ENCODE data around the gene MIA3.

DNA sequence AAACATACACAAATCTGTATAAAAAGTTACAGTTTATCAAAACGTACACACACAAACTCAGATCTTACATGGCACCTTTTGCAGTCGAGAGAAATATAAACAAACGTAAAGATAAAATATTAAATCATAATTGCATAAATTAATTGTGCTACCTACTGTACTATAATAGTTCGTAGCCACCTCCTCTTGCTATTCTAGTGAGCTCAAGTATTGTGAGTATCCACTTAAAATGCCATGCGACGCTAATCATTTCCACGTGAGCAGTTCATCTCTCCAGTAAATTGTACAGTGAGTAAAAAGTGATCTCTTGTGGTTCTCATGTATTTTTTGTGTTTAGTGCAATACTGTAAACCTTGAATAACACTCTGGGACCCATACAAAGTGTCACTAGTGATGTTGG lies 6.3 kb downstream of the MIA3 start:
- TF ChIP-seq, protein P1, sequence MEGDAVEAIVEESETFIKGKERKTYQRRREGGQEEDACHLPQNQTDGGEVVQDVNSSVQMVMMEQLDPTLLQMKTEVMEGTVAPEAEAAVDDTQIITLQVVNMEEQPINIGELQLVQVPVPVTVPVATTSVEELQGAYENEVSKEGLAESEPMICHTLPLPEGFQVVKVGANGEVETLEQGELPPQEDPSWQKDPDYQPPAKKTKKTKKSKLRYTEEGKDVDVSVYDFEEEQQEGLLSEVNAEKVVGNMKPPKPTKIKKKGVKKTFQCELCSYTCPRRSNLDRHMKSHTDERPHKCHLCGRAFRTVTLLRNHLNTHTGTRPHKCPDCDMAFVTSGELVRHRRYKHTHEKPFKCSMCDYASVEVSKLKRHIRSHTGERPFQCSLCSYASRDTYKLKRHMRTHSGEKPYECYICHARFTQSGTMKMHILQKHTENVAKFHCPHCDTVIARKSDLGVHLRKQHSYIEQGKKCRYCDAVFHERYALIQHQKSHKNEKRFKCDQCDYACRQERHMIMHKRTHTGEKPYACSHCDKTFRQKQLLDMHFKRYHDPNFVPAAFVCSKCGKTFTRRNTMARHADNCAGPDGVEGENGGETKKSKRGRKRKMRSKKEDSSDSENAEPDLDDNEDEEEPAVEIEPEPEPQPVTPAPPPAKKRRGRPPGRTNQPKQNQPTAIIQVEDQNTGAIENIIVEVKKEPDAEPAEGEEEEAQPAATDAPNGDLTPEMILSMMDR (conservative IDR thresholded peaks at IDR 0.05) = no peak
- TF ChIP-seq ZFX (IDR thresholded peaks at IDR 0.05) = no peak

Data from C4-2B (cell line).